GM19438 (cell line): ENCODE data around the gene STXBP6.
"Not testable (repeated sequence)": the region's sequence is repeated elsewhere in the genome, so short reads cannot be mapped to it uniquely, and the experiment has no call there.

Source experiments
- ATAC-seq: cut with Tn5 transposase; IDR thresholded peaks from one replicate; pipeline ENCODE4 v1.9.1; 2021; ENCODE audit warnings: low read depth; ENCODE audit not compliant: unreplicated experiment

STXBP6 gene

DNA sequence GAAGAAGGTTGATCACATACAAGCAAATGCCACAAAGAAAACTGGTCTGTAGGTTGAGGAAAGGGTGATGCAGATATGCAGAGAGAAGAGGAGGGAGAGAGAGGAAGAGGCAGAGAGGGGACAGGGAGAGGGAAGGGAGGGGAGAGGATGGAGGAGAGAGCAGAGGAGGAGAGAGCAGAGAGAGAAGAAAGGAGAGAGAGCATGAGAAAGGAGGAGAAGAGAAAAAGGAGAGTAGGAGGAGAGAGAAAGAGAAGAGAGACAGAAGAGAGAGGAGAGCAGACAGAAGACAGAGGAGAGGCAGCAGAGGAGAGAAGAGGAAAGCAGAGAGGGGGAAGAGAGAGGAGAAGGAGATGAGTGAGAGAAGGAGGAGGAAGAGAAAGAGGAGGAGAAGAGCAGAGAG is 59.2 kb downstream of the STXBP6 start:
- ATAC-seq: no peak

GRCh38 chr14:24990050-24990449 is 59.9 kb downstream of the STXBP6 start:
- no peak for ATAC-seq

DNA sequence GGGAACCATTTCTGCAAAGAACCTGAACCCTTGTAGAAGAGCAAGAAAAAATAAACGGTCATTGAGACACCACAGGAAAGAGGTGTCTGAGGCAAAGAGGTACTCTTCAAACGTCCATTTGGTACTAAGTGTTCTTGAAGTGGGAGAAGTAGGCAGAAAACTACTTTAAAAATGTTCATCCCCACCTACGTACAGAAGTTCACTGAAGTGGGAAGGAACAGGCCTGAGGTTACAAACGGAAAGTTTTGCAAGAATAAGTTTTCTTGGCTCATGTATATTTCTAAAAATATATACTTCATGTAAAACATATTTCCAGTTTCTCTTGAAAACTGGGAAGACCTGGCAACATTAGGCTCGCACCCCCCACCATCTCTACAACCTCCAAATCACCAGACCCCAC is 61.2 kb downstream of the STXBP6 start:
- ATAC-seq: no peak

GRCh38 chr14:24986206-24986893 is 63.6 kb downstream of the STXBP6 start:
- ATAC-seq: no peak

DNA sequence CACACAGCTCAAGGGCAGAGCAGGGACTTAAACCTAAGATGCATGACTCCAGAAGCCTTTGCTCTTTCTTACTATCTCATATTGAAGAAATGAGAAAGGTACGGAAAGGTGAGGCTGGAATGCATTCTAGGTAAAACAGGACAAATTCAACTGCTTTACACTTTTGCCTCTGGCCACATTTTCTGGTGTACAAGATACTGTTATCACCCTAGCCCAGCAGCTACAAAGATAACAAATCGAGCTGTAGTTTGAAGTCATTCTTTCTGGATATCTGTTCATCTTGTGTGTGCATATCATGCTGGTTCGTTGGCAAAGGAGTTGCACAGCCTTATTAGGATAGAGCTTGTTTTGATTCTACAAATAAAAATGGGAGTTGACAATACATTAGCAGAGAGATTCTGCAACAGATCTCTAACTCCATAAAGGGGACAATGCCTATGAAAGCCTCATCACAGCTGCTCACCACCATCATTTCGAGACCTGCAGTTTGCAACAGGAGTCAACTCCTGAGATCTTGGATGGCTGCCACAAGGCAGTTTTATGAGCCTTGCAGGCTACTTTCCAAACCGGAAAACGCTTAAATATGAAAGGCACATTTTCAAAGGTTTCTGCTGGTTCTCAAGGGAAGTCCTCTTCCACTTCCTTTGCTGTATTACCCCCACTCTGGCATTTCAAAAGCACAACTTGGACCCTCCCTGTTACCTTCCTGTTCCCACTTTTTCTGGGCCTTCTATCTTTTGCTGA is 64.9 kb downstream of the STXBP6 start:
- no peak for ATAC-seq

DNA sequence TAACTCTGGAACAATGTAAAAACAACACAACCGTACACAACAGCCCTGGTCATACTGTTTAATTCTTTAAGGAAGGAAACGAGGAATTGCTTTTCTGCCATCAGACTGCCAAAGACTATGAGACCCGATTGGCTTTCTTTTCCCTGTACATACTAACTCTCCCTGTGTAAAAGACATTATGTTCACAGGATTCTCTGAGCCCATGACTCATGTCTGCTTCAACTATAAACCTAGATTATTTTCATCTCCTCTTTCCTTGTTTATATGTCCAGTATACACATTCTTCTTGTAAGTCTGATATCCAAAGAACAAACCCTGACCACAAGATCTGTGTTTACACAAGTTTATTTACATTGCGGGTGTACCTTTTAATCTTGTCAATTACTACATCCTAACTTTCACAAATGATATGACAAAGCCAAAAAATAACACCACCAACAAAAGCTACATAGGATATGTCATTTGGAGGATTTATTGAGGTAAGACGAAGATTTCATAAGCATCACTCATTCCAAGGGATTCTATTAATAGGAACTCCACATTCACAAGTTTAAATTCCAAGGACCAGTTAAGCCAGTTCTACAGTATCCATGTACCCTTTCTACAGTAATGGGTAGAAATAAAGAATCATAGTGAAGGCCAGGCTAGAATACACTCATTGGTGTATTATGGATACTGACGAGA is 67.3 kb downstream of the STXBP6 start:
- ATAC-seq: no peak

GRCh38 chr14:24979725-24980239 is 70.2 kb downstream of the STXBP6 start:
- peak; percentile 37 for ATAC-seq

DNA sequence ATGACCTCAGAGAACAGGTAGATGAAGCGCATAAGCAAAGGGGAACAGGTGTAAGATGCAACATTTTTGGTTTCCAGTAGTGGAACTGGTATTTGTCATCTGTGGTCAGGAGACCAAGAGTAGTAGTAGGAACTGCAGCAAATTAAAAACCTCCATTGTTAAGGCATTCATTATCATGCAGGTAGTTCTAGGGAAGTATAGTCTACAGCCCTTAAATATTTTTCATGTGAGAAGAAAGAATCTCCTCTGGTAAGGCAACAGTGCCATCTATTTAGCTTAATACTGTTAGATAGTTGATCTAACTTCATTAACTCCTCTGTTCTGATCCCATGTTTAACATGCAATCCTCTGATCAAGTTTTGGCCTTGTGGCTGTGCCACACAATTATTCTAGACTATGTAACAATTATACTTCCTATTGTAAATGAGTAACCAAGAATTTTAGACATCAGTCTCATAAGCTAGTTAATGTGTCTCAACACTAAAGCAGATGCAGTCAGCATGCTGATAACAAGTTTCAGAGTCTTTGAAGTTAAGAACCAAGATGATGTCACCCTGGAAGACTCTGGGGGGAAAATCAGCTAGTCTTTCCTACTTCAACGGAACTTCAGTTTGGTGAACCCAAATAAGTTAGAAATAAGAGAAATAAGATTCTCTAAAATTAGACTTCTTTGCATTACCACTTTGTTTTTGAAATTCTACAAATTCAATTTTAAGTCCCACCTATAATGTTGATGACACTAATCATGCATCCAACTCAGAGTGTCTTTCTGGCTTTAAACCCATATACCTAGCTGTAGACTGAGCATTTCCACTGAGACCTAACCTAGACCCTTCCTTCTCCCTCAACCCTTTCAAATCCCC is 70.9 kb downstream of the STXBP6 start:
- ATAC-seq: peak; percentile 81

DNA sequence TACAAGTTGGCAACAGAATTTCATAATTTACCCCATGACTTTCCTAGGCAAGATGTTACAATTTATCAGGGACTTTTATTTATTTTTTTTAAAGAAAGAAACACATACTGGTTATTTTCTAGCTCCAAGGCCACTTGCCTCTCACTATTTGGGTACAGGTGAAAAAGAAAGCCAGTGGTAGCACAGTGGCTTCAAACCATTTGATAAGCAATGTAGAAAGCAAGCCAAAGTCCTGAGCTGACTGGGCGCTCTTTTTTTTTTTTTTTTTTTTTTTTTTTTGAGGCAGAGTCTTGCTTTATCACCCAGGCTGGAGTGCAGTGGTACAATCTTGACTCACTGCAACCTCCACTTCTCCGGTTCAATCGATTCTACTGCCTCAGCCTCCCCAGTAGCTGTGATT is 73.3 kb downstream of the STXBP6 start:
- no peak for ATAC-seq

DNA sequence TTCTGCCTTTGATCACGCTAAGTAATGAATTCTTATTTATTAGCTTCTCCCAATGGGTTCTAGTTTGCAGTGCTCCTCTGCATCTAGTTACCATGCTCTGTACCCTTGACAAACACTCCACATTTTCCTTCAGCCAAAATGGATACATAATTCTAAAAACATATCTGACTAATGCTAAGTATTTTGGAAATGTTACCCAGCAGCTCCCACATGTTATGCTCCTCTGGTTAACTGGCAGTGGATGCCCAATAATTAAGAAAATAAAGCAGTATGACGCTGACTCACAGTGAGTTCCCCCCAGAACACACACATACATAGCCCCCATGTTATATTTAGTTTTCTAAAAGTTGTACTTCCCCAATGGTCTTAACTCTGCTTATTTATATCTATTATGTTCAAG is 74.6 kb downstream of the STXBP6 start:
- no peak for ATAC-seq

DNA sequence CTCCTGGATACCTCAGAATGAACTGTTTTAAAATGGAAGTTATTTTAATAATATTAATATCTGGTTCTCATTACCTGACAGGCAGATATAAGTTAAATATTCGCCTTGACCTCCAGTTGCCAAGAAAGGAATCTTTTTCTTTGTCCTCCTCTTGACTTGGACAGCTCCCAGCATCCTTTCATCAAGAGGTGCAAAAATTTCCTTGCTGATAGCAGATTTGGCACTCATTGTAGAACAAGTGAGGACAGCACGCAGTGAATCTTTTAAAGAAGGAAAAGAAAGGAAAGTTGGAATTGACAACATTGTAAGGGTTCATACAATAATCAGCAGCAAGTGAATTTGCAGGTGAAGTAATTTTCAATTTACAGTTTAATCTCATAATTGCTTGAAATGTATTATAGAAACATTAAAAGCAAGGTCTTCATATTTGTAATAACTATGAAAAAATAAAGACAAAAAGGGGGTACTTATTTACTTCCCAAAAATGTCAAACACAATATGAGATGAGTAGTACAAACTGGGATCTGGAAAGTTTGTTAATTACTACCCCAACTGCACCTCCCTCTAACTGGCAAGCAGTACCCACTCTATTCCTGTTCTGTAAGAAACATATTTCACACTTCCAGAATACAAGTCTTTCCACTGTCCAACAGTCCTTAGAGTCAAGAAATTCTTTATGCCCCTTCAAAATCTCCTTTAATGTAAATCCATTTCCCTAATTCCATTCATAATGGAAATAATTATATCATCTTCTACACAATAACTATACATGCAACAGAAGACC is 75.2 kb downstream of the STXBP6 start:
- ATAC-seq: no peak

DNA sequence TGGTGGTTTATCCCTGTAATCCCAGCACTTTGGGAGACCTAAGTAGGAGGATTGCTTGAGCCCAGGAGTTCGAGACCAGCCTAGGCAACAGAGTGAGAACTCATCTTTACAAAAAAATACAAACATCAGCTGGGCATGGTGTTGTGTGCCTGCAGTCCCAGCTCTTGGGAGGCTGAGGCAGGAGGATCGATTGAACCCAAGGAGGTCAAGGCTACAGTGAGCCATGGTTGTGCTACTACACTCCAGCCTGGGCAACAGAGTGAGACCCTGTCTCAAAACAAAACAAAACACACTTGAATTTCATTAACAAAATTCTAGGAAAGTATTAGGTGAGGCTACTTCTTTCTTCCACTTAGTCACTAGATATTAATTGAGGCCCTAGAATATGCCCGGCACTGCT is 77.1 kb downstream of the STXBP6 start:
- ATAC-seq: no peak

DNA sequence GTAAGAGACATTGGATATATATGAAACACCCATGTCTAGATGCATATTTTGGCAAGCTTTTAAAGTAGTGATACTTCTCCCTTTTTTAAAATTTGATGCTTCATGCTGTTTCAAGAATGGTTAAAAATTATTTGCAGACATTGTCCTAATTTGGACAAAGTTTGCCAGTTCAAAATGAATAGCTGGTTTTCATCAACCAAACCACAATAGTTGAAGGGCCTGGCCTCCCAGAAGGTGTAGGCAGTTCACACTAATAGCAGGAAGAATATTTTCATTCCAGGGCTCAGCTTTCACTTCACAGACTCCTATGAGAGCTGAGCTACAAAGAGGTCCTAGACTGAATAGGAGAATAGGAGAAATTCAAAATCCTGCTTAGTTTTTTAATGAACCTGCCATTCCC is 78.7 kb downstream of the STXBP6 start:
- ATAC-seq: no peak

DNA sequence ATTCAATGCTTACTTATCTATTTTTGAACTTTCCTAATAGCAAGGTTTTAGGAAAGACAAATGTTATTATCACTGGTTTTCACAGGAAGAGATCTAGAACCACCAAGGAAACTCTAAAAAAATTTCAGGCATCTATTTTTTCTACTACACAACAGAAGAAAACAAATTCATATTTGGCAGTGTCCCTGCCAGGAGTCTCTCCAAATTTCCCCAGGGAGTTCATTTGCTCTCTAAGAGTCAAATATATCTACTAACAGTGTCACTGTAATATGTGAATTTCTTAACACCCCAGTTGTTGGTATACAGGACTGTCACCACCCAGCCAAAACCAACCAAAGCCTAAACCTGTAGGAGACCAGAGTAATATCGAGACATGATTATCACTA is 83.4 kb downstream of the STXBP6 start:
- ATAC-seq: no peak

DNA sequence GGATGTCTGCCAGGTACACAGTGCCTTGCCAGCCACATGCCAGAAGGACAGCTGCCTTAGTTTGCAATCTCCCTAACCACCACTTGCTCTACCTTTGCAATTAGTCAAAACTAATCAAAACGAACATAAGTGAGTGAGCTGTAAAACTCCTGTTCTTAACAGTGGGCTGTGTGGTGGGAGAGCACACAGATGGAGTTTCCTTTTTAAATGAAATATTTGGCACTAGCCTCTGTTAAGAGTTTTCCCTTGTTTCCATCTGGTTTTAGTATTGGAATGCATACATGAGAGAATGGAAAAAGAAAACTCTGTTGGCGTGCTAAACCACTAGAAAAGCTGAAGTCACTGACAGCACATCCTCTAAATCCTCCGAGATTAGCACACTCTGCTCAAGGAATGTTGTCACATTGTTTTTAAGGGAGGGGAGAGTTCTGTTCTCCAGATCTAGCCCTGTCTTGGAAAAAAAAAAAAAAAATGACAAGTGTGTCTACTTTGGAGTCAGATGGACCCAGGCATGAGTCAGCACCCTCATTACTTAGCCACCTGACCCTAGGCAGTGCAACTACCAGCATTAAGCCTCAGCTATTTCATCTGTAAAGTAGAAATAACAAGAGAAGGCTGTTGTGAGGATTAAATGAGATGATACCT is 83.9 kb downstream of the STXBP6 start:
- no peak for ATAC-seq

DNA sequence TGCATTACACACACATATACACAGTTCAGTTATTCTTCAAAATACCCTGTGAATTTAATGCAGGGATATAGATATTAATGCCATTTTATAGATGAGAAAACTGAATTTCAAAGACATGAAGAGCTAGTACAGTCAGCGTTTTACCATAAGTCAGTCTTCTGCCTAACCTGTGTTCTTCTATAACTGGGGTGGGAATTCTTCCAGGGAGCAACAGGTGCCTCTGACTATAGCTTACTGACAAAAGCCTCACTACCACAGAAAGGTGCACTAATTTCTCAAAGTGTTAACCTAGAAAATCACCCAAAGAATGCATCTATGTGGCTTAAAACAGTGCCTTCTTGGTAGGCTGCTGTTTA is 84.4 kb downstream of the STXBP6 start:
- ATAC-seq: no peak

DNA sequence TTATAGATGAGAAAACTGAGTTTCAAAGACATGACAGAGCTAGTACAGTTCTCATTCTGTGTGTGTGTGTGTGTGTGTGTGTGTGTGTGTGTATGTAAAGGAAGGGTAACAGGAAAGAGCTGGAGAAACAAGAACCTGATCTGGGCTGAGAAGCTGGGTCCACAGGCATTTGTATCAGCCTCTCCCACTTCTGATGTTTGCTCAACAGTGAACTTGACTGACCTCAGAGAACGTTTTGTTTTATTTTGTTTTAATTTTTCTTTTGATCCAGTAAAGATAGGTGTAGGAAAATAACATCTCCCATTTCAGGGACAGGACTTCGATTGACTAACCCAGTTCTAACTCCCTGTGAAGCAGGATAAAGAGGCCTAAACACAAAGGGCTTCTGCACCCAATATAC is 85.4 kb downstream of the STXBP6 start:
- no peak for ATAC-seq

DNA sequence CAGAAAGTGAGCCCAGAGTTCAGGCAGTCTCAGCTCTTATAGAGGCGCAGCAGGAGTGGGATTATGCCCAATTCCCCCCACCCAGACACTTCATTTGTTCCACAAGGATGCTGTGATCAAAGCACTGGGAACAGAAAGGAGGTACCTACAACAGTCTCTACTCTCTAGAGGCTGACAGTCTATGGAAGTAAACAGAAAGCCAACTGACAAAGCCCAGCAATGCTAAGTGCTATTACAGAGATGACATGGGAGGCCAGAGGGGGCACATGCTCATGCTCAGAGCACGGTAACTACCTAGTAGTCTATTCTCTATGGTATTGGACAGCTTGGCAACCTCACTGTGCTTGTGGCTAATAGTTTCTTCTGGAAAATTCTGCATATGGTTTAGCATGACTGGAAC is 85.9 kb downstream of the STXBP6 start:
- no peak for ATAC-seq

GRCh38 chr14:24962118-24962517 is 87.8 kb downstream of the STXBP6 start:
- ATAC-seq: not testable (repeated sequence)
